CD1c-positive myeloid dendritic cell (primary cell): Measurements from ENCODE around the gene KLHL21.
"Not testable (repeated sequence)": the region's sequence is repeated elsewhere in the genome, so short reads cannot be mapped to it uniquely, and the experiment has no call there.

Experiments
- DNase-seq: peaks from one replicate; pipeline ENCODE4 v3.0.0-alpha.2; 2016; ENCODE audit errors: extremely low spot score

KLHL21 gene

DNA sequence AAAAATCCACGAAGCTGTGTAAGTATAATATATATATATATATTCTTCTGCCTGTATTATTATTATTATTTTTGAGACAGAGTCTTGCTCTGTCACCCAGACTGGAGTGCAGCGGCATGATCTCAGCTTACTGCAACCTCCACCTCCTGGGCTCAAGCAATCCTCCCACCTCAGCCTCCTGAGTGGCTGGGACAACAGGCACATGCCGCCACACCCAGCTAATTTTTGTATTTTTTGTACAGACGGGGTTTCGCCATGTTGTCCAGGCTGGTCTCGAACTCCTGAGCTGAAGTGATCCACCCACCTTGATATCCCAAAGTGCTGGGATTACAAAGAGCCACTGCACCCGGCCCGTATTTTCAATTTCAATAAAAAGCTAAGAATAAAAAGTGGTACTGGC lies 2.7 kb downstream of the KLHL21 start:
- not testable (repeated sequence) for DNase-seq

DNA sequence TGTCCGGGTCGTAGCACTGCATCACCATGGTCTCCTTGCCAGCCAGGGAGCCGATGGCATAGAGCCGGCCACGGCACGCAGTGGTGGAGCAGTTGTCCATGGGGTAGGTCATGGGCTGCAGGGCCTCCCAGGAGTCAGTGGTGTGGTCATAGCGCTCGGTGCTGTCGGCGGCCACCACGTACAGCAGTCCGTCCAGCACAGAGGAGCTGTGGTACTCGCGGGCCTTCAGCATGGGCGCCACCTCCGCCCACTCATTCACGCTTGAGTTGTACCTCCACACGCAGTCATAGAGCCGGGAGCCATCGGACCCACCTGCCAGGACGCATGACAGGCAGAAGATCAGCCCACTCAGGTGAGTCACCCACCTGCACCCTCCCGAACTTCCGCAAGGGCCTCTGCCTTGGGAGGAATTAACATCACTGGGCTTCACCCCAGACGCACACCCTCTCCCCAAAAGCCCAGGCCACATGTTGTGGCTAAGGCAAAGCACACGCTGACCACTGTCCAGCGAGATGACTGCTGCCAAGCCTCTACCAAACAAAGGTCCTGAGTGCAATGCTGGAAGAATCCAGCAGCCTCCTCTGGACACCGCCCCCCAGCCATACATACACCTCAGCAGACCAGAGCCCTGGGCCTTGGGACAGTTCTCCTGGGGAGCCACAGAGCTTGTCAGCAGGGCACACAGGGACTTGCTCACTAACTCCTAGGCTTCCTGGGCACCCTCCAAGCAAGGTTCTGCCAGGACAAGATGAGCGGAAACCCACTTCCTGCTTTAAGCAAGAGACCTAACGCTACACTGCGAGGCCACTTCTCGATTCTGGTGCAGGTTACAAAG lies 3.3 kb downstream of the KLHL21 start:
- DNase-seq = peak; percentile 67

DNA sequence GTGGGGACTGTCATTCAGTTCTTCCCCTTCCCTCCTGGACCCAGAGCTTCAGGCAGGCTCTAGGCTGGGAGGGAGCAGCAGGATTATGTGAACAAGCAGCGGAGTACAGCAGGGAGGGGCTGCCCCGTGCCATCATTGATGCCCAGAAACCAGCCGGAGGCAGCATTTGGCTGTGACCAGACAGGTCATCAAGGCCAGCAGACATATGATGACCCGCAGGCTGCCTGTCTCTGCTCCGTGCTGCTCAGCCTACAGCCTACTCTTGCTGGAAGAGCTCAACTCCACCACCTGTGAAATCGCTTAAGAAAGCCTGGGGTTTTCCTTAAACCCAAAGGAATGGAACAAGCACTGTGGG lies 4.9 kb downstream of the KLHL21 start:
- DNase-seq = no peak

DNA sequence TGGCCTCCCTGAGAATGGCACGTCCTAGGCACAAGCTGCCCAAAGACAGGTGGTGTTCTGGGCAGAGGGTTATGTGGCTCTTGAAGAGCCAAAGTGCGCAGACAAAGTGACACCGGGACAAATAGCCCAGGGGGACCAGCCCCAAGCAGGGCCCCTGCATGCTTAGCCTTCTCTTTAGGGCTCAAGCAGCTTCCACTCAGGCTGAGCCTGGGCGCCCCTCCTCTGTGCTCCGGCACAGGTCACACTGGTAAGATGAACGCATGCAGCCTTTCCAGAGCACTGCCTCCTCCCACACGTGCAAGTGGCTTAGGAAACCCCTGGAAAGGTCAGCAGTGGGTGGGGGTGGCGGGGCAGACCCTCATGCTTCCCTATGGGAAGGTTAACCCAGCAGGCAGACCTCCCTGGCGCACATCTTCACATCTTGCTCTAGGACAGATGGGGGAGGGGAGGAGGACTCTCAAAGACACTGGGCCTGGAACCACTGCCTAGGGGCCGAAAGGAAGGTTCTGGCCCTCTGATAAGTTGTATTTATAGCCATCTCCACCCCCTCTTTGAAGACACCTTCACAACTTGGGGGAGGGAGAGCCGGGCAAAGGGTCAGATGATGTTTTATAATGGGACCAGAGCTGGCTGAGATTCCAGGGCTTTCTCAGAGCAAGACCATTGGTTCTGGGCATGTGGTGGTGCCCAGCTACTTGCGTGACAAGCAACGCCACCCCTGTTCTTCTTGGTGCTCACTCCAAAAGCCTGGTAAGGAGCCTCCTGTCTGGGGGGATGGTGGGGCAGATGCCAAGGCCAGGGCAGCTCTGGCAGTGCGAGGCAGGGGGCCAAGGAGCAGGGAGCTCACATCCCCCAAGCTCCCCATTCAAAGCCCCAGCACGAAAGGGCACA lies 5.5 kb downstream of the KLHL21 start:
- DNase-seq = no peak

DNA sequence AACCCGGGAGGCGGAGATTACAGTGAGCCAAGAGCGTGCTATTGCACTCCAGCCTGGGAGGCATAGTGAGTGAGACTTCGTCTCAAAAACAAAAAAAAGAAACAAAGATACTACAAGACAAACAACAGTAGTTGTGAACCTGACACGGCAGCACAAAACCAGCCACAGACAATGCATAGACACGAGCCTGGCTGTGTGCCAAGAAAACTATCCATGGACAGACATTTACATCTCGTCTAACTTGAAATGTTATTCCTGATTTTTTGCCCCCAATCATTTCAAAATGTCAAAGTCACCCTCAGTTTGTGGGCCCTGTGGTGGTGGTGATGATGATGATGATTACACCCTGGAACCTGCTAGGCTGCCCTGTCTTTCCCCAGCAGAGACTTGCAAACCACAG lies 6.3 kb downstream of the KLHL21 start:
- no peak for DNase-seq

DNA sequence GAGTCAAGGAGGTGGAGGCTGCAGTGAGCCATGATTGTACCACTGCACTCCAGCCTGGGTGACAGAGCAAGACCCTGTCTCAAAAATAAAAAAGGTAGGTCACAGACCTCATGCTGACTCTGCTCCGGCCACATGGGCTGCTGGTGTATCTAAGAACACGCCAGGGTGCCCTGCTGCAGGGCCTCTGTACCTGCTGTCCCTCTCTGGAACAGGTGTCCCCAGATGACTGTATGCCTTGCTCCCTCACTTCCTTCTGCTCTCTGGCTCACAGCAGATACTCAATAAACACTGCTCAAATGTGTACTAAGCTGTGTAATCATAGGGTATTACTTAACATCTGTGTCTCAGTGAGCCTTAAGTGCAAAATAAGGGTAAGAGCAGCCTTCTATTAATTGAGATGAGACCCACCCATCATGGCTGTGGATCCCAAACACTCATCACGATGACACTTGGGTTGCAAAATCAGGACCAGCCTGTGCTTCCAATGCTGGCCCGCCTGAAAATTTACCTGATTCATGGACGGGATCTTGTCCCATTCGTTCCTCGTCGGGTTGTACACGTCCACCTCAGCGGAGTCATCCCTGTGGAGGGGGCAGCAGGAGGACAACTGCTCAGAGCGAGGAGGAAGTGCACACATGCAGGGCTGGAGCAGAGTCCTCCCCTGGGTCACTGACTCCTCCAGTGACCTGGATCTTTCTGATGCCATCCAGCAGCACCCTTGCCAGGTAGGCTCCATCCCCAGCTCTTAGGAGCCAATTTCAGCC lies 7.5 kb downstream of the KLHL21 start:
- no peak for DNase-seq

DNA sequence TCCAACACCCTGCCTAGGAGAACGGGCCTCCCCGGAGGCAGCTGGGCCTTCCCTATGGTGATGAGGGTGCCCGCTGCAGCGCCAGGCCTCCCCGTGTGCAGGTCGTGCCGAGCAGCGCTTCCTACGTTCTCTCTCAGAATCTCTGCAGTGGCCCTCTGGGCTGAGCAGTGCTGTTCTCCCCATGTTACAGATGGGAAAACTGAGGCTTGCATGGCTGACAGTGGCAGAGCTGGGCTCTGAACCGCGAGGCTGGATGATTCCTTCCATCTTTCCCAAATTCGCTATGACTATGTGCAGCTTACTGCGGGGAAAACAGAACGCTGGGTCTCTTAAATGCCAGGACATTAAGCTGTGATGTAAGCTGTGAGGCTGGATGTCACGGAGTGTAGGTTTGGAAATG lies 8.9 kb downstream of the KLHL21 start:
- DNase-seq = no peak

DNA sequence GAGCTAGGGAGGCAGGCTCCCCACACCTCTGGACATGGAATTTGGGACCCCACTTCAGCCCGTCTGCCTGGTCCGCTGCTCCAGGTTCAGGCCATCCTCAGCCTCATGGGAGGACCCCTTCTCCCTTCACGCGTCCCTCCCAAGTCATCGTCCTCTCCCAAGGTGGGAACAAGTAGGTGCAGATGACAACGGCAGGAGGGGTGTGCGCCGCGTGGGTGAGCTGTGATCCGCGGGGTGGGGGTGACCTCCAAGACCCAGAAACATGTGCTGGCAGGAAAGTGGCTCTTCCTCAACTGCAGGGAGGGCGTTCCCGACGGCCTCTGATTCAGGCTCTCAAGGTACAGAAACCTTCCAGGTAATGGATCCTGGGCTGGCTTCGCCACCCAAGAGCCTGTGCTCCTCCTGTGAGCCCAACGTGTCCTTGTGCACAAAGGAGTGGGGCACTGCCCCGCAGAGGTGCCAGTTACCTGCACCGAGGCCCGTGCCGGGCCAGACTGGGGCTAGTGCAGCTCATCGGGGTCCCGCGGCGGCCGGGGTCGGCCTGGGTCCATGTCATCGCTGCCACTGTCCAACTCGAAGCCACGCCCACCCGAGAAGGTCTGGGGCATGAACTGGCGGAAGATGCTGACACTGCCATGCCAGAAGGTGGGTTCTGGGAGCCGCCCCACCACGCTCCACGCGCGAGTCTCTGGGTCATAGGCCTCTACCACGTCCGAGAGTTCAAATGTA lies 9.6 kb downstream of the KLHL21 start:
- no peak for DNase-seq

DNA sequence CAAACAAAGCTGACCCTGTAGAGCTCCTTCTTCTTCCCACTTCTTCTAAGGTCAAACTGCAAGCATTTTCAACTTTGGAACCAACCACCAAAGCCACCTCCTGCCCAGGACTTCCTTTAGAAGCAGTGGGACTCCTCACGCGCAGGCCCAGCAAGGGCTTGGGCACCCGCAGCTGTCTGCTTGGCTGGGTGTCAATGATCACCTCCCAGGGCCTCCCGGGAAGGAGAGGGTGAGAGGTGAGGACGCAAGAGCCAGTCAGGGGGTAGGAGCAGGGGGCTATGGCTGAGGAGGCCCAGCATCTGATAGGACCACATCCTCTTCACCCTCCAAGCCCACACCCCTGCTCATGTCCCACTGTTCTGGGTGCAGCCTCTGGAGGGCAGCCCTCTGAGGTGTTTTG lies 10.2 kb downstream of the KLHL21 start:
- no peak for DNase-seq

DNA sequence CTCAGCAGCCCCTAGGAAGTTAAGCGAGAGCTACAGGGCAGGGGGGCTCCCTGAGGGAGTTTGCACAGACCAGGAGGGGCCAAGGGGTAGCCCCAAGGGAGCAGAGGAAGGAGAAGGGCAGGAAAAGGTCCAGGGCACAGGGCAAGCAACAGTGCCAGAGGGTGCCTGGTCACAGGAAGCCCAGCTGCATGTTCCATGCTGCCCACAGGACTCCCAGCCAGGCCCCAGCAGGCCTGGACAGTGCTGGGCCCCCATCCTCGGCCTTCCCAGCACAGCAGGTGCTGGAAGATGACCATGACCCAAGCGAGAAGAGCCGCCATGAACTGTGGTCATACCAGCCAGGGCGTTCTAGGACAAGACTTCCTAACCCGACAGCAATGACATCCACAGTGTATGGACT lies 11.0 kb downstream of the KLHL21 start:
- no peak for DNase-seq

DNA sequence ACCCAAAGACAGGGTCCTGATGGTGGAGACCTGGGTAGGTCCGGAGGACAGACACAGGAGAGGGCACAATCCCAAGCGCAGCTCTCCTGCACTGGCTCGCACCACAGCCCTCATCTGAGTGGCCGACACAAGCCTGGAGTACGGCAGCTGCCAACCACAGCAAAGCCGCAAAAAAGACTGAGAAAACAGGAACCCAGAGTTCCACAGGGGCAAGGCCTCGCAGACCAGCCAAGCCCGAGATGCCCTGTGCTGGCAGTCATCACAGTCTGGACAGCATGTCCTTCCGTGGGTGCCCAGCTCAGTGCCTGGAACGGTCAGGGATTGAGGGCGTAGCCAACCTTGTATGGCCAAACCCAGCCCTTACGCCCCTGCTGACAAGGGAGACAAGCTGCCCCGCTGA lies 11.4 kb downstream of the KLHL21 start:
- peak; percentile 61 for DNase-seq

DNA sequence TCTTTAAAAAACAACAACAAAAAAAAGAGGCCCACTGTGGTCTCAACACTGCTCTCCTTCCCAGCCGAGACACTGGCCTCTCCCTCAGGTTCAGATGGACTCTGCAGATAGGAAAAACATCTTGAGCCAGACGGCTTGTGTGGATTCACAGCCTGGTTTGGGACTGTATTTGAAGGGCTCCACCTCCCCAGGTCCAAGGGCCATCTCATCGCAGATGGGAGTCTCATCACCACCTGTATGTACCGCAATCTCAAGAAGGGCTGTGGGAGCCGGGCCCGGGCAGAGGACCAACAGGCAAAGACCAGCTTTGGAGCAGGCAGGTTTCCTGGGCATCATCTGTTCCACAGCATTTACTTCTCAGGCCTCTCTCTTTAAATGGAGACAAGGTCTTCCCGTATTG lies 12.6 kb downstream of the KLHL21 start:
- no peak for DNase-seq

DNA sequence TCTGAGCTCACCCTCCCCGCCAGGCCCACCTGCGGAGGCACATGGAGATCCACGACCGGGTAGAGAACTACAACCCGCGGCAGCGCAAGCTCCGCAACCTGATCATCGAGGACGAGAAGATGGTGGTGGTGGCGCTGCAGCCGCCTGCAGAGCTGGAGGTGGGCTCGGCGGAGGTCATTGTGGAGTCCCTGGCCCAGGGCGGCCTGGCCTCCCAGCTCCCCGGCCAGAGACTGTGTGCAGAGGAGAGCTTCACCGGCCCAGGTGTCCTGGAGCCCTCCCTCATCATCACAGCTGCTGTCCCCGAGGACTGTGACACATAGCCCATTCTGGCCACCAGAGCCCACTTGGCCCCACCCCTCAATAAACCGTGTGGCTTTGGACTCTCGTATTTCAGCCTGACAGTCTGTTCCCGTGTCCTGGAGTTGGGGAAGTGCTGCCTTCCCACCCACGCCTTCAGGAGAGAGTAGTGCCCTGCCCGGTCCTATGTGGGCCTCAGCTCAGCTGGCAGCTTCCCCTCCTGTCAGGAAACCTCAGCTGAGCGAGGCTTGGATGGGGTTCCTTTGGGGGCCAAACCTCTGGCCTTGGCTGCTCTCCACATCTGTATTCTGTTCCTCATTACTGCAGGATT lies 13.7 kb downstream of the KLHL21 start:
- DNase-seq = peak; percentile 90

DNA sequence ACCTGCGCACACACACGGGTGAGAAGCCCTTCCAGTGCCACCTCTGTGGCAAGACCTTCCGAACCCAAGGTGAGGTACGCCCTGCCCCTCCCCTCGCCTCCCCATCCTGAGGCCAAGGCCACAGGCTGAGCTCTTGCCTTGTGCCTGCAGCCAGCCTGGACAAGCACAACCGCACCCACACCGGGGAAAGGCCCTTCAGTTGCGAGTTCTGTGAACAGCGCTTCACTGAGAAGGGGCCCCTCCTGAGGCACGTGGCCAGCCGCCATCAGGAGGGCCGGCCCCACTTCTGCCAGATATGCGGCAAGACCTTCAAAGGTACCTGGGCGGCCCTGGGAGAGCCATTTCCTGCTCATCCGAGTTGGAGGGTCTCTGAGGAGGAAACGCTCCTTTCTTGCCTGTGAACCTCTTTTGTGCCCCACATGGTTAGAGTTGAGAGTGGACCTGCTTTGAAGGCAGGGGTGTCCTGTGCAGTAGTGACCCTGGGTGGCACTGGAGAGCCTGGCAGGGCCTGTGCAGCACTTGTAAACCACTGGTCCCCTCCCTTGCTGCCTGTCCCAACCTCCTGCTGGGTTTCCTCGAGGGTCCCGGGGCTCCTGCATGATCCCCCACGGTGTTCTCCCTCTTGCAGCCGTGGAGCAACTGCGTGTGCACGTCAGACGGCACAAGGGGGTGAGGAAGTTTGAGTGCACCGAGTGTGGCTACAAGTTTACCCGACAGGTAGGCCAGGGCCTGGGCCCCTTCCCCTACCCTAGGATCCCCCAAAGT lies 14.4 kb downstream of the KLHL21 start:
- no peak for DNase-seq

DNA sequence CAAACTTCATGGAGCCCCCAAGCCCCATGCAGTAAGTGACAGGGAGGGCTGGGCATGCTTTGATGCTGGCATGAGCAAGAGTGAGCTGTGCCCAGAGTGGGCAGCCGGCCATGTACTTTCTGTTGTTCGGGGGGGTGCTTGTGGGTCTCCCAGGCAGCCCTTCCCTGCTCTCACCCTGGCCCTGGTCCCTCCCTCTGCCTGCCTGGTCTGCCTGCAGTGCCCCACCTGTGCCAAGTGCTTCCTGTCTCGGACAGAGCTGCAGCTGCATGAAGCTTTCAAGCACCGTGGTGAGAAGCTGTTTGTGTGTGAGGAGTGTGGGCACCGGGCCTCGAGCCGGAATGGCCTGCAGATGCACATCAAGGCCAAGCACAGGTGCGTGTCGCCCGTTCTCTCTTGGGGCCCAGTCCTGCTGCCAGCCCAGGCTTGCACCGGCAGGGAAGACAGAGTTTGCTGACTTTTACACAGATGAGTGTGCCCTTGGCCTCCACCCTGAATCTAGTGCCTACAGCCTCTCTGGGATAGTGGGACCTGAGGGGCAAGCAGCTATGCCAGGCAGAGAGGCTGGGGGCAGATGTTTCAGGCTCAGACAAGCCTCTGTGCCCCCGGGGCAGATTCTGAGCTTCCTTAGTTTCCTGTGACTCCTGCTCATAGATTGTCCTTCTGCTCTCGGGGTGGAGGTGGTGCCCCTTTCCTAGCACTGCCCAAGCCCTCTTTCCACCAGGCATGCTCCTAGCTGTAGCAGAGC lies 15.2 kb downstream of the KLHL21 start:
- DNase-seq = no peak

DNA sequence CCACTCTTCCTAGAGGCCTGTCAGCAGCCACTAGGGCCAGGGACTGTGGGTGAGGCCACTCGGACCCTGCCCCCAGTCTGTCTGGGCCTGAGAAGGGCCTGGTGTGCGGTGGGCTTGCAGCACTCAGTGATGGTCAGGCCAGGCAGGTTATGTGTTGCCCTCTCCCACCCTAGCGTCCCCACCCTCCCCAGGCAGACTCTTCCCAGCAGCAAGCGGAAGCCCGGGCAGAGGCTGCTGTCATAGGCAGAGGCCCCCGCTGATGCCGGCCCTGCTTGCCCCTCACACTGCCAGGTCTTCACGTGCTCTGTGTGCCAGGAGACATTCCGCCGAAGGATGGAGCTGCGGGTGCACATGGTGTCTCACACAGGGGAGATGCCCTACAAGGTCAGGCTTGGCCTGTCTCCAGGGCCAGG lies 16.3 kb downstream of the KLHL21 start:
- DNase-seq = no peak

DNA sequence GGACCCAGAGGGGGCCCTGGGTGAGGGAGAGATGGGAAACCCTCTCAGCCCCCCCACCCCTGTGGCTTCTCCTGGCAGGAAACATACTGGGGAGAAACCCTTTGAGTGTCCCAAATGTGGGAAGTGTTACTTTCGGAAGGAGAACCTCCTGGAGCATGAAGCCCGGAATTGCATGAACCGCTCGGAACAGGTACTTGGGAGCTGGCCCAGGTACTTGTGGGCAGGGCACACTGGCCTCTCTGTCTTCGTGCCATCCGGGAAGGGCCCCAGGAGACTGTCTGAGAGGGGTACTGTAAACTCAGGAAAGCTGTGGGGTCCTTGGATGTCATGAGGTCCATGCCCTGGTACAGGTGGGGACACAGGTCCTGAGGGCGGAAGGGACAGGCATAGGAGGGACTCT lies 16.8 kb downstream of the KLHL21 start:
- DNase-seq = no peak

DNA sequence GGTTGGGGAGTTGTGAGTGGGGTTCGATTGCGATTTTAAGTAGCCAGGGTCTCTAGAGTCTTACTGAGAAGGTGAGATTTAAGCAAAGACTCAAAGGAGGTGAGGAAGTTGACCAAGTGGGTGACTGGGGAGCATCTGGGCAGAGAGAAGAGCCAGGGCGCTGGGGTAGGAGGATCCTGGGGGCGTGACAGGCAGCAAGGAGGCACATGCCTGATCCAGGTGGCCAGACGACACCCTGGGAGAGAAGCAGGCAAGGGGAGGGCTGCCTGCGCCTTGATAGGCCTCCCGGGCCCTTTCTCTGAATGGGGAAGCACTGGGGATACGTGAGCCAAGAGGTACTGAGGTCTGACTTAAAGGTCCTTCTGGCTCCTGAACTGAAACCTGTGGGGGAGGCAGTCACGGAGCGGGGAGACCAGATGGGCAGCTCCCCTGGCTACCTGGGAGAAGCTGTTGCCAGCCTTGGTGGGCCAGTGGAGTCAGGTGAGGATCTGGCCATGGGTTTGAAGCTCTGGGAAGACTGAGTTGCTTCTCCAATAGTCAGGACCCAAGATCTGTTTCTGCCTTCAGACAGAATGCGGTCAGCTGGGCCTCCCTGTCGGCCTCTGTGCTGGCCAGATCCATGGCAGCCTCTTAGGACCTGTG lies 17.5 kb downstream of the KLHL21 start:
- DNase-seq = no peak
